HG02588 (cell line): ENCODE measurements around the gene CORO7.
"Not testable (repeated sequence)": the region's sequence is repeated elsewhere in the genome, so short reads cannot be mapped to it uniquely, and the experiment has no call there.

ENCODE experiments used
- ATAC-seq: cut with Tn5 transposase; IDR thresholded peaks from one replicate; pipeline ENCODE4 v1.9.1; 2021; ENCODE audit warnings: mild to moderate bottlenecking, moderate library complexity; ENCODE audit not compliant: unreplicated experiment

CORO7 gene

GRCh38 chr16:4340443-4340842 lies 76.0 kb downstream of the CORO7 start:
- no peak for ATAC-seq

- ATAC-seq = no peak
These were observed 76.5 kb downstream of the CORO7 start for GRCh38 chr16:4339909-4340308.

- ATAC-seq = no peak
These were observed 76.9 kb downstream of the CORO7 start for GRCh38 chr16:4339455-4339854.

- ATAC-seq = no peak
These were observed 77.6 kb downstream of the CORO7 start for GRCh38 chr16:4338712-4339299.

- no peak for ATAC-seq
These were observed 78.2 kb downstream of the CORO7 start for GRCh38 chr16:4338125-4338582.

- no peak for ATAC-seq
These were observed 78.8 kb downstream of the CORO7 start for GRCh38 chr16:4337540-4338088.

- ATAC-seq = no peak
These were observed 79.5 kb downstream of the CORO7 start for GRCh38 chr16:4336701-4337539.

GRCh38 chr16:4334724-4335495 lies 81.5 kb downstream of the CORO7 start:
- no peak for ATAC-seq

- ATAC-seq = not testable (repeated sequence)
These were observed 82.7 kb downstream of the CORO7 start for GRCh38 chr16:4333714-4334113.

- no peak for ATAC-seq
These were observed 83.1 kb downstream of the CORO7 start for GRCh38 chr16:4333308-4333638.

- ATAC-seq = no peak
These were observed 83.6 kb downstream of the CORO7 start for GRCh38 chr16:4332623-4333307.

GRCh38 chr16:4332083-4332482 lies 84.3 kb downstream of the CORO7 start:
- no peak for ATAC-seq

- no peak for ATAC-seq
These were observed 86.0 kb downstream of the CORO7 start for GRCh38 chr16:4330277-4330874.

- no peak for ATAC-seq
These were observed 87.3 kb downstream of the CORO7 start for GRCh38 chr16:4328782-4329775.

- no peak for ATAC-seq
These were observed 88.2 kb downstream of the CORO7 start for GRCh38 chr16:4328046-4328781.

- no peak for ATAC-seq
These were observed 88.9 kb downstream of the CORO7 start for GRCh38 chr16:4327386-4328045.

- no peak for ATAC-seq
These were observed 91.1 kb downstream of the CORO7 start for GRCh38 chr16:4325253-4325758.
